ENCODE measurements around the gene ACIN1.

ACIN1 gene

GRCh38 chr14:23085458-23085857 lies 9.5 kb downstream of the ACIN1 start:
- H3K4me3 Mint-ChIP-seq: no peak overlapping the region
- H3K27ac Mint-ChIP-seq: peak overlapping the region; percentile 76
- H3K36me3 Mint-ChIP-seq: peaks cover 24% of the 10 kb centered on the region
- H3K4me1 Mint-ChIP-seq: peaks cover 42% of the 10 kb centered on the region
- H3K27me3 Mint-ChIP-seq: no peaks in the 10 kb centered on the region
- H3K9me3 Mint-ChIP-seq: no peaks in the 10 kb centered on the region

GRCh38 chr14:23080474-23080873 lies 14.5 kb downstream of the ACIN1 start:
- Mint-ChIP-seq H3K4me1 (peaks cover 16% of the 10 kb centered on the region), H3K4me3 (no peak overlapping the region), H3K27me3 (no peaks in the 10 kb centered on the region), H3K36me3 (peaks cover 11% of the 10 kb centered on the region), H3K9me3 (no peaks in the 10 kb centered on the region), H3K27ac (peak overlapping the region; percentile 52)

GRCh38 chr14:23079716-23080115 lies 15.2 kb downstream of the ACIN1 start:
- H3K27ac Mint-ChIP-seq: peak overlapping the region; percentile 79
- peaks cover 12% of the 10 kb centered on the region for H3K4me1 Mint-ChIP-seq
- peaks cover 11% of the 10 kb centered on the region for H3K36me3 Mint-ChIP-seq
- no peaks in the 10 kb centered on the region for H3K27me3 Mint-ChIP-seq
- no peak overlapping the region for H3K4me3 Mint-ChIP-seq
- no peaks in the 10 kb centered on the region for H3K9me3 Mint-ChIP-seq

- Mint-ChIP-seq H3K27ac (no peak overlapping the region), H3K27me3 (no peaks in the 10 kb centered on the region), H3K4me3 (no peak overlapping the region), H3K36me3 (peaks cover 11% of the 10 kb centered on the region), H3K9me3 (no peaks in the 10 kb centered on the region), H3K4me1 (peaks cover 8% of the 10 kb centered on the region)
Measured at GRCh38 chr14:23078692-23079116, 16.2 kb downstream of the ACIN1 start.

GRCh38 chr14:23077962-23078361 lies 17.0 kb downstream of the ACIN1 start:
- H3K27me3 Mint-ChIP-seq: no peaks in the 10 kb centered on the region
- peaks cover 8% of the 10 kb centered on the region for H3K4me1 Mint-ChIP-seq
- H3K4me3 Mint-ChIP-seq: no peak overlapping the region
- peak overlapping the region; percentile 17 for H3K27ac Mint-ChIP-seq
- peaks cover 11% of the 10 kb centered on the region for H3K36me3 Mint-ChIP-seq
- H3K9me3 Mint-ChIP-seq: no peaks in the 10 kb centered on the region

- Mint-ChIP-seq H3K4me1 (peaks cover 15% of the 10 kb centered on the region), H3K27ac (no peak overlapping the region), H3K27me3 (no peaks in the 10 kb centered on the region), H3K9me3 (no peaks in the 10 kb centered on the region), H3K4me3 (no peak overlapping the region), H3K36me3 (peaks cover 11% of the 10 kb centered on the region)
Measured at GRCh38 chr14:23076785-23077408, 18.0 kb downstream of the ACIN1 start.

GRCh38 chr14:23074906-23075305 lies 20.0 kb downstream of the ACIN1 start:
- no peaks in the 10 kb centered on the region for H3K9me3 Mint-ChIP-seq
- H3K36me3 Mint-ChIP-seq: peaks cover 10% of the 10 kb centered on the region

GRCh38 chr14:23071921-23072539 lies 22.9 kb downstream of the ACIN1 start:
- H3K4me1 Mint-ChIP-seq: peaks cover 35% of the 10 kb centered on the region
- peak overlapping the region; percentile 98 for H3K27ac Mint-ChIP-seq
- peak overlapping the region; percentile 94 for H3K4me3 Mint-ChIP-seq
- H3K36me3 Mint-ChIP-seq: peaks cover 10% of the 10 kb centered on the region
- no peaks in the 10 kb centered on the region for H3K27me3 Mint-ChIP-seq
- H3K9me3 Mint-ChIP-seq: no peaks in the 10 kb centered on the region

More at GRCh38 chr14:23074906-23075305, 20.0 kb downstream of the ACIN1 start:
- no peaks in the 10 kb centered on the region for H3K27me3 Mint-ChIP-seq
- H3K4me1 Mint-ChIP-seq: peaks cover 29% of the 10 kb centered on the region
- H3K4me3 Mint-ChIP-seq: no peak overlapping the region
- H3K27ac Mint-ChIP-seq: no peak overlapping the region

GRCh38 chr14:23071244-23071920 lies 23.6 kb downstream of the ACIN1 start:
- peak overlapping the region; percentile 98 for H3K27ac Mint-ChIP-seq
- no peaks in the 10 kb centered on the region for H3K27me3 Mint-ChIP-seq
- H3K4me3 Mint-ChIP-seq: peak overlapping the region; percentile 94
- no peaks in the 10 kb centered on the region for H3K9me3 Mint-ChIP-seq
- peaks cover 10% of the 10 kb centered on the region for H3K36me3 Mint-ChIP-seq
- H3K4me1 Mint-ChIP-seq: peaks cover 32% of the 10 kb centered on the region

GRCh38 chr14:23070262-23071129 lies 24.4 kb downstream of the ACIN1 start:
- H3K4me1 Mint-ChIP-seq: peaks cover 39% of the 10 kb centered on the region
- no peaks in the 10 kb centered on the region for H3K9me3 Mint-ChIP-seq
- peak overlapping the region; percentile 98 for H3K27ac Mint-ChIP-seq
- no peaks in the 10 kb centered on the region for H3K27me3 Mint-ChIP-seq
- peaks cover 15% of the 10 kb centered on the region for H3K36me3 Mint-ChIP-seq
- H3K4me3 Mint-ChIP-seq: peak overlapping the region; percentile 94

- H3K27ac Mint-ChIP-seq: no peak overlapping the region
- H3K4me3 Mint-ChIP-seq: peak overlapping the region; percentile 71
- H3K27me3 Mint-ChIP-seq: no peaks in the 10 kb centered on the region
- H3K36me3 Mint-ChIP-seq: peaks cover 15% of the 10 kb centered on the region
- H3K9me3 Mint-ChIP-seq: no peaks in the 10 kb centered on the region
- H3K4me1 Mint-ChIP-seq: peaks cover 39% of the 10 kb centered on the region
Measured at GRCh38 chr14:23069413-23069806, 25.5 kb downstream of the ACIN1 start.

- Mint-ChIP-seq H3K4me3 (peak overlapping the region; percentile 71), H3K9me3 (no peaks in the 10 kb centered on the region), H3K4me1 (peaks cover 39% of the 10 kb centered on the region), H3K27ac (peak overlapping the region; percentile 49), H3K36me3 (peaks cover 16% of the 10 kb centered on the region), H3K27me3 (no peaks in the 10 kb centered on the region)
Measured at GRCh38 chr14:23068789-23069412, 26.0 kb downstream of the ACIN1 start.

- Mint-ChIP-seq H3K9me3 (no peaks in the 10 kb centered on the region), H3K4me1 (peaks cover 39% of the 10 kb centered on the region), H3K27ac (no peak overlapping the region), H3K4me3 (peak overlapping the region; percentile 71), H3K36me3 (peaks cover 19% of the 10 kb centered on the region), H3K27me3 (no peaks in the 10 kb centered on the region)
Measured at GRCh38 chr14:23067847-23068788, 26.8 kb downstream of the ACIN1 start.
